ENCODE data around the gene RASSF3.
"Not testable (repeated sequence)": the region's sequence is repeated elsewhere in the genome, so short reads cannot be mapped to it uniquely, and the experiment has no call there.

Gene RASSF3

DNA sequence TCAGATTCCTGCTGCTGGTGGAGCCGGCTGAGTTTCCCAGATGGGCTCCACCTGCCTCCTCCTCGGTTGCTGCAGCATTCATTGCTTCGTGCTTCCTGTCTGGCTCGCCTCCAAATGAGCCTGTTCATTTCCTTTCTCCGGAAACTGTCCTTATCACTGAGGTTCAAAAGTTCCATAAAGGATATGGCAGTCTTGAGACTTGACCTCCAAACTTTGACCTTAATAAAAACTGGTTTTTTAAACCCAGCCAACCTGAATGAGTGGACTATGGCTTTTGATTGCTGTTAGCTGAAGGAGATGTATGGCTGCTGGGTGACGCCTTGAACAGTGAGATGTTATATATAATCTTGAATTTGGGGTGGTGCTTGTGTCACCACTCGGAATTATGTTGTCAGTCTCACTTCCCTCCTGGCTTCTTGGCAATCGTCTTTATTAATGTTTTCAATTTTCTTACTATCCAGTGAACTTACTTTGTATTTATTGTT is 62.7 kb downstream of the RASSF3 start:
- peak; percentile 72 for DNase-seq

DNA sequence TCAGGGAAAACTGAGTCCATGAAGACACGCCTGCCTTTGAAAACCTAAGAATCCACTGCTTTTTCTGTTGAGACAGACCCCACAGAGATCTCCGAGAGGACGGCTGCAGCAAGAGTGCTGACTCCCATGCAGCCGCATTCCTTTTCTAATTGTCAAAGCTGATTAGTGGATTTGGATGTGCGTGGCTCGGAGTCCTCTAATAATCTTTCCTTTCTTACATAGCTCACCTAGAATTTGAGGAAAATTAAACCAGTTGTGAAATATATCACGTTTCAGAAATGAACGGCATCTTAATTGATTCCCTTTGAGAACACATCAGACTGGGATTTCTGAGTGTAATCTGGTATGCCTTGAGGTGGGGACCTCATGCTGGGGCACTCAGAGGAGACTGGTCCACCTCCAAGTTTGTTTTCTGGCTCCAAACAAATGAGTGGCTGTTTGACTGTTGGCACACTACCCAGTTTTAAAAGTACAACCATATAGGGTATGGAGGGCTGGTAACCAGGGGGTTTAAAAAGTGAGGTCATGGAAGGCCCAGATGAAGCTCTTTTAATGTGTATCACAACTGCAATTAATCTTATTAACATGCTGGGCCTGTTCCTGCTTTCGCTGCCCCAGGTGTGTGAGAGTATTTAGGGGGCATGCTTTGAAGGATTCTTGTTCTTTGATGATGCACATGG is 63.3 kb downstream of the RASSF3 start:
- no peak for DNase-seq

DNA sequence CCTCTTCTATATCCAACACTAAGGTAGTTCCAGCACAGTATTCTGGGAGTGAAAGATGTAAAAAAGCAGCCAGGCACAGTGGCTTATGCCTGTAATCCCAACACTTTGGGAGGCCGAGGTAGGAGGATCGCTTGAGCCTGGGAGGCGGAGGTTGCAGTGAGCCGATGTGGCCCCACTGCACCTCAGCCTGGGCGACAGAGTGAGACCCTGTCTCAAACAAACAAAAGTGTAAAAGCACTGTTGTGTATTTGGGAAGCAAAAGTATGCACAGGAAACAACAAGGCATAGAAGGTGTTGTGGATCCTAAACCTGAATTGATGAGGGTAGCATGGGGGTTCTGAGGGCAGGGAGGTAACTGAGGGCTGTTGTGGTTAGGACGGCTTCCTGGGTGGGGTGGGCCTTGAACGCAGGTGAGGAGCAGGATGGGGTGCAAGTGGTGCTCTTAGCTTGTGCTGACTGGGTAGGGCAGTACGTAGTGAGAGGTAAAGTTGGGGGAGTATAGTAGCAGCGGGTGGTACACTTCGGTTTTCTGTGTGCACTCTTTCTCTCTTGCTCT is 64.2 kb downstream of the RASSF3 start:
- peak; percentile 83 for DNase-seq

DNA sequence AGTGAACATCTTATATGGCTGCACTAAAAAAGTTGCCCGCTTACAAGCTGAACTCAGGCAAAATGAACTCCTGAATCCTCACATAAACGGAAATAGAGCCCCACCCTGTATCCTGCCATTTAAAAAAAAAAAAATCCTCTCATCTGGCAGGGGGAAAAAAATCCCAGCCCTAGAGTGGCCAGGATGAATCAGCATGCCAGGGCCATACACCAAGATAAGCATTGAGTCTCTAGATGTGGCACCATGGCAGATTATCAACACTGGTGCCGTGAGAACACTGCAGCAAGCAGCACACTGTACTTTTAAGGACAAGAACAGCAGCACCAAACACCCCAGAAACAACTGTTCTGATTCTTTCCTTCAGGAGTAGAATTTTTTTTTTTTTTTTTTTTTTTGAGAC is 65.5 kb downstream of the RASSF3 start:
- peak; percentile 59 for DNase-seq

DNA sequence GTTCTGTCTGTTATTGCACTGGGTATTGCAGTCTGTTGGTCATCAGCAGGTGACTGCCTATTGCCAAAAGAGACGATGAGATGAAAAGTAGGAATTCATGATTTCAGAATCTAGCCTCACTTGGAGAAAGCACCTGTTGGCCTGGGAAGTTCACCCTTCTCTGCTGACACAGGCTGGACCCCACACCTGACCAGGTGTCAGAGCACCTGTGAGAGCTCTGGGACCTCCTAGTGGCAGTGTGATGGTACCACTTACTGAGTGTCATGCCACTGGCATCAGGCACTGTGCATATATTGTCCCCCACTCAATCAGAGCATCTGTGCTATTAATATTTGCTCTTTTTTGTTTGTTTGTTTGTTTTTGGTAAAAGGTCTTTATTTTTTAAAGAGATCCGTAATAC is 68.0 kb downstream of the RASSF3 start:
- no peak for DNase-seq

DNA sequence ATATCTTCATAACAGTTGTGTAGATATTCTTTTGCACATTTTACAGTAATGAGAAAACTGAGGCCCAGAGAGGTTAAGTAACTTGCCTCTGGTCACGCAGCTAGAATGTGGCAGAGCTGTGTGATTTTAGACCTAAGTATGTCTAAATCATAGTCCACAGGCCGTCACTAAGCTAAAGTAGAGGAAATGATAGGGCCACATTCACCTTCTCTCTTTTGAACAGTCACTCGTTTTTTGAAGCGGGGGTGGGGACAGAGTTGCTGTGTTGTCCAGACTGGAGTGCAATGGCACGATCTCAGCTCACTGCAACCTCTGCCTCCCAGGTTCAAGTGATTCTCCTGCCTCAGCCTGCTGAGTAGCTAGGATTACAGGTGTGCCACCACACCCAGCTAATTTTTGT is 68.5 kb downstream of the RASSF3 start:
- DNase-seq, result peak; percentile 58

DNA sequence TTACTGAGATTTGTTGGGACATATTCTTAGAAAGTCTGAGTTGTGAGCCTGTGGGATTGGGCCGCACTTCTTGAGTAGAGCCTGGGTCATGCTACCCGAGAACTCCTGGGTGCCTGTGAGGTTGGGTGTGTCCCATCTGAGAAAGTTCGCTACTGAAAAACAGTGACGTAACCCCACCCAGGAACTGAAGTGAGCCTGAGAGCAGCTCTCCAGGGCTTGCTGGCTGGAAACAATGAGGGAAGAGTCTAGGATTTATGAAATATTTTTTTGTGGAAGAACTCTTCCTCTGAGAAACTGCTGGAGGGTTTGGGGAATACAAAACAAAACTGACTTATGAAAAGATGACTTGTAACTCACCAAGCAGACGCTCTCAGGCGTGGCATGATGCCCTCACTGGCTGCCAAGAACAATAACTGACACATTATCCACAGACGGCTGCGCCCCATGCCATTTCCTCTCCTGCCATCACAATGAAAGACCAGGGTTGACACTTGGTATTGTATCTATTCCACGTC is 69.2 kb downstream of the RASSF3 start:
- DNase-seq, result peak; percentile 81

DNA sequence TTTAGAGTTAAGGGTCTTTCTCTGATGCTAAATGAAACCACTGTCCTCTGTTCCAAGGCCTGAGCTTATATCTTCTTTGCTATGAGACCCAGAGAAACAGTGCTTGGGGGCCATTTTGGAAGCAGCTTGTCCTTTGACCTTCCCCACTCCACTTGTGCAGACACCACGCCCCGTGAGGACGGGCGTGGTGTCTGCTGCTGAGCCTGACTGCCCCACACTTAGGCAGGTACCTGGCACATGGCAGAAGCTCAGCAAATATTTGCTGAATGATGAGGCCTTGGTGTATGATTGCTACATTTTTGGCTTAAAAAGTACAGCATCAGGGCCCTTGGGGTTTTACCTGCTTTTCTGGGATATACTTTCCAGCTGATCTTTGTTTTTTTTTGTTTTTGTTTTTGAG is 69.9 kb downstream of the RASSF3 start:
- no peak for DNase-seq

DNA sequence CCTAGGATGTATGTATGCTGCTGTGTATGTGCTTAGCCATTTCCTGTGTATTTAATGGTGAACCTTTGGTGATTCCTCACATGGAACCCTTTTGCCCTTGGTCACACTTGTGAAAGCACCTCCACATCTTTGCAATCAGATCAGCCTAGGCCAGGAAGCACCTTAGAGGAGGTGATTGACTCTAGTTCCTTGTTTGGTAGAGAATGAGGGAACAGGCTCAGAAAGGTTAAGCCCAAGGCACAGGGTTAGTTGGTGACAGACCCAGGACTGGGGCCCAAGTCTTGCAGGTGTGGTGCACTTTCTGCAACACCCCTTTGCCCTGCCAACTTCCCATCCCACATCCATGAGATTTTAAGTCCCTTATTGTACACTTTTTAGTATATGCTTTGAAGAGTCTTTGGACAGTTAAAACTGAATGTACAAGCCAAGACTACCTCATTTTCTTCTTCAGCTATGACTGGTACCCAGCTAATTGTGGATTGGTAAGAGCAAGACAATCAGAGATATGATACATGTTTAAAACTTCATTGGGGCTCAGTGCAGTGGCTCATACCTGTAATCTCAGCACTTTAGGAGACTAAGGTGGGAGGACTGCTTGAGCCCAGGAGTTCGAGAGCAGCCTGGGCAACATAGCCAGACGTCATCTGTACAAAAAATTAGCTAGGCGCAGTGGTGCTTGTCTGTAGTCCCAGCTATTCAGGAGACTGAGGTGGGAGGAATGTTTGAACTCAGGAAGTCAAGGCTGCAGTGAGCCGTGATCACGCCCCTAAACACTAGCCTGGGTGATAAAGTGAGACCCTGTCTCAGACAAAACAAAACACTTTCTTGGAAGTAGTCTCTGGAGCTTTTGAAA is 71.1 kb downstream of the RASSF3 start:
- DNase-seq, result peak; percentile 57

DNA sequence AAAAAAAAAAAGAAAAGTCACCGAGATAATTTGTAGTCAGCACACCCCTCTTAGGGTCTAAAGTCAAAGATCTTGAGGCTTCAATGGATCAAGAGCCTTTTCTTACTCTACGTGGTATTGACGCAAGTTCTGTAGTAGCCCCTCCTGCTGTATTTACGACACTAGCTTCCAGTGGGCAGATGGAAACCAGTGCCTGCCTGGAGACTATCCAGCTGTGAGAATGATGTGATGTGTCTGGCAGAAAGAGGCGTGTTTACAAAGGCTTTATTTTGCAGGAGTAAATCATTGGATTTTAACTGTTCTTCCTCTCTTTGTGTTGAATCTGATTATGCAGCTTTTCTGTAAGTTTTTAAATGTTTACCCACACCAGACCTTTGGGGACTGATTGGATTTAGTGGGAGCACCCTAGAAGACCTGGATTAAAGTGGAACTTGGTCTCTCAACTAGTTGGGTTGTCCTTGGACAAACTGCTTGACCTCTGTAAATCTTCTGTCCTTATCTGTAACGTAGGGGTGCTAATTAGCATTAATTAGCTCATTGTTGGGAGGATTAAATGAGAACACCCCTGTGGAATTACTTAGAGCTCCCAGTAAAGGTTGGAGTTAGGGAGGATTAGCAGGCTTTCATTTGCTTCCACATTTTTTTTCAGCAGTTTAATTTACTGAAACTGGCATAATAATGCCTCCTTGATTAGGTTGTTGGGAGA is 72.4 kb downstream of the RASSF3 start:
- DNase-seq, result no peak

DNA sequence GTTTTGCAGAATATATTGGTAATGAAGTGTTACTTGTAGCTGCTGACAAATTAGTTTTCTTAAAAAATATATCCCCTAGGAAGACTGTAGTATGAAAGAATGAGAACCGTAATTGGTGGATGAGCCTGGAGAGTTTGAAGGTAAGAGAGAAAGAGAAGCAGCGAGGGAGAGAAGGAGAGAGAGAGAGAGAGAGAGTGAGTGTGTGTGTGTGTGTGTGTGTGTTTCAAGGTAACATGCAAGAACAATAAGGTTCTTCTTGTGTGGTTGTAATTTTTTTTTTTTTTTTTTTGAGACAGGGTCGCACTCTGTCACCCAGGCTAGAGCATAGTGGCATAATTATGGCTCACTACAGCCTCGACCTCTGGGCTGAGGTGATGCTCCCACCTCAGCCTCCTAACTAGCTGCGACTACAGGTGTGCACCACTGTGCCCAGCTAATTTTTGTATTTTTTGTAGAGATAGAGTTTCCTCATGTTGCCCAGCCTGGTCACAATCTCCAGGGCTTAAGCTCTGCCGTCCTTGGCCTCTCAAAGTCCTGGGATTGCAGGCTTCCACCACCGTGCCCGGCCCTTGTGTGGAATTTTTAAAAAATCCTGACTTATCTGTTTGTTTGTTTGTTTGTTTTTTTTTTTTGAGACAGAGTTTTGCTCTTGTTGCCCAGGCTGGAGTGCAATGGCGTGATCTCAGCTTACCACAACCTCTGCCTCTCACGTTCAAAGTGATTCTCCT is 73.7 kb downstream of the RASSF3 start:
- DNase-seq, result no peak

DNA sequence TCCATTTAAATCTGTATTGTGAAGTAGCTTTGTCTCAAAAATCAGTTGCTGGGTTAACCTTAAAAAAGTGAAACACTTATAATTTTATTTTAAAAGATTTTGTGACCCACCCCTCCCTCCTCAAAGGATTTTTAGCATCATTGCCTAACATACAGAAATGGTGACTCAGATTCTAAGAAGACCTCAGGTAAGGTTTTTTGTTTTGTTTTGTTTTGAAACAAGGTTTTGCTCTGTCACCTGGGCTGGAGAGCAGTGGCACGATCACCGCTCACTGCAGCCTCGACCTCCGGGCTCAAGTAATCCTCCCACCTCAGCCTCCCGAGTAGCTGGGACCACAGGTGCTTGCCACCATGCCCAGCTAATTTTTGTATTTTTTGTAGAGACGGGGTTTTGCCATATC is 74.8 kb downstream of the RASSF3 start:
- DNase-seq, result peak; percentile 56

DNA sequence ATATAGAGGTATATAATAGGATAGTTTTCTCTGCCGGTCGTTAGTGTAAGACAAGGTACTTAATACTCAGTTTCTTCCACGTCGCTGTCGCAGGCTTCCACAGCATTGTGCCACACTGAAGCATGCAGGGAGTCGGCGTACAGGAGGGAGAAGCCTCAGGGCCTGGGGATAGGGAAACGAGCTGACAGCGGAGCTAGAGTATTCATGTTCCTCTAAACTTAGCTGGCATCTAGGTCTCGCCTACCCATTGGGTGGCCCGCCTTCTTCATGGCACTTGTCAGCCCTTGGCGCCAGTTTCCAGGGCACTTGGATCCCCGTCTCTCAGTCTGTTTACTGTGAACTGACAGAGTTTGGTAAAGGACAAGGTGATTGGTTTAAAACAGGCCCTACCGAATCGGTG is 75.3 kb downstream of the RASSF3 start:
- no peak for DNase-seq

DNA sequence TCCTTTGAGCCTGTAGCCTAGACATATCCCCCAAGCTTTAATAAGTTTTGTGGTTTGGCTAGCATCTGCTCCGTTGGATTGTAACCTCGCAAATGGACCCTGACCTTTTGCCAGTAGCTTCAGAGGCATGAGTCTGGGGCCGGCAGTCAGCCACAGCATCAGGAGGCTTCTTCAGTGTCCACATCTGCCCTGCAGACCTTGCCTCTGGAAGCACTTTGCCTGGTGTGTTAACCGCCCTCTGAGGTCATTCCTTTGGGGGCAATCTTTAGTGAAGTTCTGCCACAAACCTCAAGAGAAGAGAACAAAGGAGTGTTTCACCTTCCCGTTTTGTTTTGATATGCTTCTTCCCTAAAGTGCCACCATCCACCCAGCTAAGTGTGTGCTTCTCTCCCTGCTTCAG is 77.5 kb downstream of the RASSF3 start:
- DNase-seq, result no peak

DNA sequence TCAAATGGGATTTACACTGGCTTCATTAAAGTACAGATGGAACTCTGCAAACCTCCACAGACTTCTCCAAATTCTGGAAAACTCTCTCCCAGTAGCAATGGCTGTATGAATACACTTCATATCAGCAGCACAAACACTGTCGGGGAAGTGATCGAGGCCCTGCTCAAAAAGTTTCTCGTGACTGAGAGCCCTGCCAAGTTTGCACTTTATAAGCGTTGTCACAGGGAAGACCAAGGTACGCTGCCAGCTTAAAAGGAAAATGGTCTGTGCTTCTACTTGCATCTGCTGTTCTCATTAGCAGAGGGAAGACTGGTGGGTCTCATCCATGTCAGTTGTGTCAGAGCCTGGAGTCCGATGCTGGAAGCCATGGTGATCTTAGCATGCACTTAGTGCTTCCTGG is 77.9 kb downstream of the RASSF3 start:
- DNase-seq, result peak; percentile 48

DNA sequence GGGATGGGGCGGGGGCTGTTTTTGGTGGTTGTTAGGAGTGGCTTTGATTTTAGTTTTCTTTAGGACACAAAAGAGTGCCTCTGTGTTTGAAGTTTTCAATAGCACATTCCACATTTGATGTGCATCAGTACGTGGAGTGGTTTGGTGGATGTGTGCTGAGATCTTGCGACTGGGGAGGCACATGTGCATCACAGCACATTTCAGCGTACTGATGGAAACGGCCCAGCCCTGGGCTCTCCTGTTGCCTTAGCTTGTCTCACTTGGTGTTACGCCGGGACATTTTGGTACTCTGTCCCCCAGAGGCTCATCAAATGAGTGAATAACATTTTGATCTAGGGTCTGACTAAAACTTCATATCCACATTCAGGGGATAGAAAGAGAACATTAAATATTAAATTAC is 78.4 kb downstream of the RASSF3 start:
- no peak for DNase-seq

DNA sequence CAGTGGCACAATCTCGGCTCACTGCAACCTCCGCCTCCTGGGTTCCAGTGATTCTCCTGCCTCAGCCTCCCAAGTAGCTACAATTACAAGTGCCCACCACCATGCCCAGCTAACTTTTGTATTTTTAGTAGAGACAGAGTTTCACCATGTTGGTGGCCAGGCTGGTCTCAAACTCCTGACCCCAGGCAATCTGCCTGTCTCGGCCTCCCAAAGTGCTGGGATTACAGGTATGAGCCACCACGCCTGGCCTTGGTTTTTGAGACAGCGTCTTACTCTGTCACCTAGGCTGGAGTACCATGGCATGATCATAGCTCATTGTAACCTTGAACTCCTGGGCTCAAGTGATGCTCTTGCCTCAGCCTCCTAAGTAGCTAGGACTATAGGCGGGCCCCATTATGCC is 79.9 kb downstream of the RASSF3 start:
- DNase-seq, result not testable (repeated sequence)

DNA sequence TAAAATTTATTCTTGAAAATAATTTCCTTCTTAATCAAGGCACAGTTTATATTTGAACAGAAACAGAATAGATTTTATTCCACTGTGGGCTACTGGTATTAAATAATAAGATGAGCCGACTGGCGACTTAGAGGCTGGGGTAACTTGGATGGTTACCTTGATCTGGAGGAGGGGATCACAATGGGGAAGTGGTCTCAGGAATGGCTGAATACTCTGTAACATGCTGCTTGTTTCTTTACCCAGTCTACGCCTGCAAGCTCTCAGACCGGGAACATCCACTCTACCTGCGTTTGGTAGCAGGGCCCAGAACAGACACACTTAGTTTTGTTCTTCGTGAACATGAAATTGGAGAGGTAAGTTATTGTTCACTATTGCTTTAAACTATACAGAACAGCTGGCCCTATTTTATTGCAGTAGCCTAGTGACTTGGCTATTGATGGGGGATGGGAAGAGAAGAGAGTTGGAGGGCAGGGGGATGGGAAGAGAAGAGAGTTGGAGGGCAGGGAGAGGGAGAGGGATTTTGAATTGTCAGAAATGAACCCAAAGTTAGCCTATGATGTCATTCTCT is 81.0 kb downstream of the RASSF3 start:
- DNase-seq, result no peak

DNA sequence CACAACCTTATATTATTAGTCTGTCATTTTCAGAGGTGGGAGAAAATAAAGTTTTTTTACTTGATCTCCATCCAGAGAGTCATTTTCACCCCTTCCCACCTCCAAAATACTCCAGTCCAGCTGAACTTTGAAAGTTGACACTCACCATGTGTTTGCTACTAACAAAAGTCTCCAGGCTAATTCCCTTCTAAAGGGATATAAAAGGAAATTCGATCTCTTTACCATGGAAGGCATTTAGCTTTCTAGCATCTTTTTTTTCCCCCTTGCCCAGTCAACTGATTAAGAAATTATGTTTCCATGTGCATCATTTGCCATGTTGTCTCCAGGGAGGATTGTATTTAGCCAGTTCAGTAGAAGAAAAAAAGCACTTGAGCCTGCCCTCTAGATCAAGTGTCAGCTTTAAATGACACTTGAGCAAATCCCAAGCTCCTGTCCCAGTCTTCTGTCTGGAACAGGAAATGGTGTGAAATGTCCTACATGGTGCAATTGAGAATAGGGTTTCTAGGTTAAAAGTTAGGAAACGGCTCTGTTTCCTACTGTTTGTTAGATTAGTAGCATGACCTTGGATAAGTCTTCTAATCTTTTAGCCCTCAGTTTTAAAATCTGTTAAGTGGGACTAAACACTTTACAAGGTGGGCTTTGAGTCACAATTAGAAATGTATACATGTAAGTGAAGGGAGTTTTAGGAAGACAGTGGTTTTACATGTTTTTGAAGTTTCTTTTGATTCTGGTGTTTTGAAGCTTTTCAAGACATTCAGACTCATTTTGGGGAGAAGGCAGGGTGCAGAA is 81.7 kb downstream of the RASSF3 start:
- DNase-seq, result no peak

DNA sequence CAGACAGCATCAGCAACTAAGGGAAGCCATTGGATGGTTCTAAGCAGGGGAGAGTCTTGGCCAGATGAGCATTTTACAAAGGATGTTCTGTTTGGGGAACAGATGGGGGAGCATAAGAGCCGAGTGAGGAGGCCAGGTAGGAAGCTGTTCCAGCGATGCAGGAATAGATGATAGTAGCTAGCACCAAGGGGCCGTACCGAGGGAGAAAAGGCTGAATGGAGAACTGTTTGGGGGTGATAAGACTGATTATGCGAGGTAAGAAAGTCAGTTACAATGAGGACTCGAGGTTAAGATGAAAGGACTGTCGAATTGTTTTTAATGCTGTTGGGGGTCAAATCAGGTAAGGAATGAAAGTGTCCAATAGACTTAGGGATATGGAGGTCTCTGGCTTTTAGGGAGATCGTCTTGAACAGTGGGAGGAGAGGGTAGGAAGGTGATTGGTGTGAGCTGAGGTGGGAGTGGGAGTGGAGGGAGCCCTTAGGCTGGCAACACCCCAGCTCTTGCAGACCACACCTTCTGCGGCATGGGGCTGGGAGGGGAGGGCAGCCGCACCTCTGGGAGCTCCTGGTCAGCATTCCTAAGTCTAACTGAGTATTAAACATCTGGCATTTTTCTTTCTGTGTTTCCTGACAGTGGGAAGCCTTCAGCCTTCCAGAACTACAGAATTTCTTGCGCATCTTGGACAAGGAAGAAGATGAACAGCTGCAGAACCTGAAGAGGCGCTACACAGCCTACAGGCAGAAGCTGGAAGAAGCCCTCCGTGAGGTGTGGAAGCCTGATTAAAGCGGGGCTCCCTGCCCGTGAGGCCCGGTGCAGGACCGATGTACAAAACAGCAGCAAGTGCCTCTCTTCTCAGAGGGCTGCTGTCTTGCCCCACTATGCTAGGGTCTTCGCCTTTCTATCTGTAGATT is 84.1 kb downstream of the RASSF3 start:
- DNase-seq, result no peak
